GM21360 (cell line): Measurements from ENCODE around the gene MTCL1.

Experiments used
- ATAC-seq: cut with Tn5 transposase; IDR thresholded peaks from one replicate; pipeline ENCODE4 v1.9.1; 2021; ENCODE audit warnings: mild to moderate bottlenecking, moderate library complexity; ENCODE audit not compliant: unreplicated experiment

Gene MTCL1

DNA sequence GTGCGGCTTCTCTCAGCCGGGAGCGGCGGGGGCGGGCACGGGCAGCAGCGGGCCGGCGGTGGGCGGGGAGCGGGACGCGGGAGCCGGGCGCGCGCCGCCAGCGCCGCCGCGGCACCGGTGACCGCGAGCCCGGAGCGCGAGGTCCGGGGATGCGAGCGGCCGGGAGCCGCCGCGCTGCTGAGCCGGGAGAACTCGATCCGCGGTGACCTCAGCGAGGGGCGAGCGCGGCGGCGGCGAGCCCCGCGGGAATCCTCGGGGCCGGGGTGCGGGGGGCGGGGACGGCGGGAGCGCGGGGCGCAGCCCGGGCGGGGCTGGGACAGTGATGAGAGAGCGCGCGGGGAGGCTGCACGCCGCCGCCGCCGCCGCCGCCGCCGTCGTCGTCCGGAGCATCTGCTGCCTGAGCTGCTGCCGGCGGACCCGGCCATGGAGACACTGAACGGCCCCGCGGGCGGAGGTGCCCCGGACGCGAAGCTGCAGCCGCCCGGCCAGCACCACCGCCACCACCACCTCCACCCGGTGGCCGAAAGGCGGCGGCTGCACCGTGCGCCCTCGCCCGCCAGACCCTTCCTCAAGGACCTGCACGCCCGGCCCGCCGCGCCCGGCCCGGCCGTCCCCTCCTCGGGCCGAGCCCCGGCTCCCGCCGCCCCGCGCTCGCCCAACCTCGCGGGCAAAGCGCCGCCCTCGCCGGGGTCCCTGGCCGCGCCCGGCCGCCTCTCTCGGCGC, at the start of gene MTCL1:
Gene MTCL1 (plus strand): TSS at position 319 of the 723 bp plus-strand sequence. CDS start 105 bp downstream, at position 424.
- ATAC-seq = peak; percentile 36

DNA sequence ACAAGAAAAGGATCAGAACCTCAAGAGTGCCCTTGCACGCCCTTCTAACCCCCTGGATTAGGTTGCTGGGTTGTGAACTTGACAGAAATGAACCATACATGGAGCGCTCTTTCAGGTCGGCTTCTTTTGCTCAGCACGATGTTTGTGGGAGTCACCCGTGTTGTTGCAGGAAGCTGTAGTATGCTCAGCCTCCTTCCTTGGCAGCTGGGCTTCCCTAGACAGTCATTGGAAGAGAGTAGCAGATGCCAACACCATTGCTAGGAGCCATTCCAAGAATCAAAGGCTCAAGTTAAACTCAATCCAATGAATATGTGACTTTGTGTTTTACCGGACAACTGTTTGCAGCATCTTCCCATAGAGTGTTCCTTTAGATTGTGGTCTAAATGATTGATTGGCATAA, 49.1 kb upstream of the MTCL1 start:
- no peak for ATAC-seq

DNA sequence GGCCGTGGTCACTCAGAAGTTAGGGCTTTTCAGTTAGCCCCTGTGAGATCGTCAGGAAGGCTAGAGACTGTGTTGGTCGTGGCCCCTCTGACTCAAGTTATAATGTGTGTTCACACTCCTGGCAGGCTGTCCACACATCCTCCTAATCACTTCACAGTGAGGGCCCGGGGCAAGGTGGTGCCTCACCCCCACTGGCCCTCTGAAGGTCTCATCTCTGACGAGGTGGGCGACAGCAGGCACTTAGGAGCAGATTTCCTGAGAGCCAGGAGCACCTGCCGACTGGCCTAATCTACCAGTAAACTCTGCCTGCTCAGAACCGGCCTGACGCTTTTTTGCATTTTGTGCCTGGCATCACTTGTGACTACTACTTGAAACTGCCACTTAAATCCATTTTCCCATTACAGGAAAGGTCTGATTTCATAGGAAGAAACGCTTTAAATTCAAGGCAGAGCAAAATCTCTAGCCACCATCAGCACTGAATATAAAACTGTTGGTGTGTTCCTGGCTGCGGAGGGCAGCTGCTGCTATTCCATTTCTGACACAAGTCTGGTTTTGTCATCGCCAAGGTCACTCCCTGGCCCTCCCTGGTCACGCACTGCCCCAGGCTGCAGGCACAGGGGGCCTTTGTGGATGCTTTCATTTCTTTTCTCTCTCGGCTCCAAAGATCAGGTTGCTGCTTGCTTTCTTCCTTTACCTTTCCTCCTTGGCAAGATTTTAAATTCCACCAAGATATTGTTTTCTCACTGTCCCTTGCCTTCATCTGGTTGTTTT, 48.1 kb upstream of the MTCL1 start:
- no peak for ATAC-seq

DNA sequence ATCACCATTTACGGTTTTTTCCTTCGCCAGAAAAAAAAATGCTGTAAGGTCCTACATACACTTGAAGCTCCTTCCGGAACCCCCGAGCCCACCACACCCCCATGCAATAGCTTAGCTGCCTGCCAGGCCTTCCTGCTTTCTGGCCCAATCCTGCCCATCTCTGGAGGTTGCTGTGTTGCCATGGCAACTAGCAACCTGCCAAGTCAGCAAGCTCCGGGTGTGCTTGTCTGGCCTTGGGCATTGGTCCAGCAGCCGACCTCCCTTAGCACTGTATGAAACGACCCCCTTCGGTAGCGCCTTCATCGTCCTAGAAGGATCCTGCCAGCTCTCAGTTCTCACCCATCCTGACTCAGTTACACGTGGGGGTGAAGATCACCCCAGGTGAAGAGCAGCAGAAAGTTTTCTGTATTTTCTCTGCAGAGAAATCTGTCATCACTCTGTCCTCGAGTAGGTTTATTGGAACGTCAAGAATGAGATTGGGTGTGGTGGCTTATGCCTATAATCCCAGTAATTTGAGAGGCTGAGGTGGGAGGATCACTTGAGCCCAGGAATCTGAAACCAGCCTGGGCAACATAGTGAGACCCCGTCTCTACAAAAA, 47.4 kb upstream of the MTCL1 start:
- ATAC-seq = no peak

DNA sequence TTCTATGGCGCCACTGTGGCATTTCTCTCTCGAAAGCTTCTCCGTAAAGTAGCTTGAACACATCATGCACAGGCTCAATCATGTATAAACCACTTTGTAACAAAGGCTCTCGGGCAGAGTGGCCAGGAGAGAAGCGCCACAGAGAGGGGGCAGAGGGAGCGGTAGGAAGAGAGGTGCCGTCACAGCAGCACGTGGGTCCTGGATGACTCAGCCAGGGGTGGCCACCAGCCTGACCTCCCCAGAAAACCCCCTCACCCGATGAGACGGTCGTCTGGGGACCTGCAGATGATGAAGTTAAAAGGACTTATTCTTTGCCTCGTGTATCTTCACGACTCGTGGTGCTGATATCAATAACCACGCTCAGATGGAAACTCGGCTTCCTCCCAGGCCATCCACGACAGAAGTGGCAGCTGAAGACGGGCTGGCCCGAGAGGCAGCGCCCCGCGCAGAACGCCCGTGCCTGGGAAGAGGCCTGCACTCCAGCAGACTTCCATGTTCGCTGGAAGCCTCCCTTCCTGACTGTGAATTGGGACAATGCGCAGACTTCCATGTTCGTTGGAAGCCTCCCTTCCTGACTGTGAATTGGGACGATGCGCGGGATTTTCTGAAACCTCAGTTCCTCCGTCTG, 46.4 kb upstream of the MTCL1 start:
- ATAC-seq = no peak

DNA sequence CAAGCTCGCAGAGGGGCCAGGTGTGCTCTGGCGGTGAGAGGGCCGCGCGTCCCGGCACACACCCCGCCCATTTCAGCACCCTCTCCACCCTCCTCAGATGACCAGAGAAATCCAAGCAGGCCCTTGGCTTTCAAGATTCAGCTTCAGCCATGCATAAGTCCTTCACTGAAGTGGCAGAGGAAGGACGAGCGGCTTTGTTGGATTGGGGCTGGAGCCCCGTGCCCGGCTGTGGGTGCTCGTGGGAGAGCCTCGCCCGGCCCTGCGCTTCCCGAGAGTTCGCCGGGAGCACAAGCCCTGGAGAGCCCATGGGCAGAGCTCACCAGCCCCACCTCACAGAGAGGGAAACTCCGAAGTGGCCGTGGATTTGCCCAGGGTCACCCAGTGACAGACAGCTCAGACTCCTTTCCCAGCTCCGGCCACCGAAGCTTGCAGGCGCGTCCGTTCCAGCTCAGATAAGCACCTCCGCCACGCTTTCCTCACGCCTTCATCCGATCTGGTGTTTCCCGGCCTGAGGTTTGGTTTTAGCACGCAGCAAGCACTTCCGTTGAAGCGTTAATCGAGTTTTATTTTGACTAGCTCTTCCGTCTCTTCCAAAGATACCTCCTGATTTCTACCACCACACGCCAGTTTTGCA, 45.6 kb upstream of the MTCL1 start:
- ATAC-seq = no peak

DNA sequence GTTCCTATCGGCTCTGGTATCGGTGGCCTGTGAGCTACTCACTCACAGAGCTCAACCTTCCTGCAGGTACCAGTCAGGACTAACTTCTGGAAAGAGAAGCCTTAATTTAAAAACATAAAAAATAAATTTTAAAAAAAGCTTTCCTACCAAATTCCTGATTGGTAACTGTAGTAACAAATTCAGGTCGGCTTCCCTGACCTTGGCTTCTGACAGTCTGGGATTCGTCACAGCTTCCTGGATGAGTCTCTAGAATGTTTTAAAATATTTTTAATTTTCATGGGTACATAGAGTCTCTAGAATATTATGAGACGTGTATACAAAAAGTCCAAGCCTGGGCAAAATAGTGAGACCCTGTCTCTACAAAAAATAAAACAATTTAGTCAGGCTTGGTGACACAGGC, 45.0 kb upstream of the MTCL1 start:
- ATAC-seq = no peak

DNA sequence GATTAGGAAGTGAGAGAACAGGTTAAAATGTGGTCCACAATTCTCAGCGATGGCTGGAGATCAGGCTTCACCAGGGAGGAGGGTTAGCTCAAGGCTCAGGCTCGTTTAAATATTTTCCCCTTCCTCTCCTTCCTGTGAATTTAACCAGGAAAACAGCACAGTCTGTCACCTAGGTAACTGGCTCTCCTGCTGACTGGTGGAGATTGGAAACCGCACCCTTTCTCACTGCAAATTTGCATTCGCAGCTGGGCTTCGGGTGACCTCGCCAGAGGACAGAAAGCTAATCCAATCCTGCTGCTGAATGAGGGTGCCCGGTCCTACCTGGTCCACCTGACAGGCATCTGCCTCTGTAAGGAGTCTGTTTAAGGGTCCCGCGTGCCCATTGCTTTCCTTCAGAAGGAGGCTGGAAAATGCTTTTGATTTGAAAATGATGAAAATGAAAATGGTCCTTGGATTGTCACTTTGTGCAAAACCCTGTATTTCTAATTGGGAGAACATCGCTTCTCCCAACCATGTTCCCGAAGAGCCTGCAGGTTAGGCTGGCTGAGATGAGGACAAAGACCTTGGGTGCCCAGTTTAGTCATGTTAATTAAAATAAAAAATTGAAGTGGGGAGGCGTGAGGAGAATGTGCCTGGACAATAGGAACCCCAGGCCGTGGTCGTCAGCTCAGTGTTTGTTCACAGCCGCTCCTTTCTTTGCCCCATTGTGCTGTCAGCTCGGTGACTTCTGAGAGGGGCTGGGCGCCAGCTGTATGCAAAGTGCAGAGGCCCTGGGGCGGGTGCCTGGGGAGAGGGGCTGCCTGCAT, 43.4 kb upstream of the MTCL1 start:
- no peak for ATAC-seq

DNA sequence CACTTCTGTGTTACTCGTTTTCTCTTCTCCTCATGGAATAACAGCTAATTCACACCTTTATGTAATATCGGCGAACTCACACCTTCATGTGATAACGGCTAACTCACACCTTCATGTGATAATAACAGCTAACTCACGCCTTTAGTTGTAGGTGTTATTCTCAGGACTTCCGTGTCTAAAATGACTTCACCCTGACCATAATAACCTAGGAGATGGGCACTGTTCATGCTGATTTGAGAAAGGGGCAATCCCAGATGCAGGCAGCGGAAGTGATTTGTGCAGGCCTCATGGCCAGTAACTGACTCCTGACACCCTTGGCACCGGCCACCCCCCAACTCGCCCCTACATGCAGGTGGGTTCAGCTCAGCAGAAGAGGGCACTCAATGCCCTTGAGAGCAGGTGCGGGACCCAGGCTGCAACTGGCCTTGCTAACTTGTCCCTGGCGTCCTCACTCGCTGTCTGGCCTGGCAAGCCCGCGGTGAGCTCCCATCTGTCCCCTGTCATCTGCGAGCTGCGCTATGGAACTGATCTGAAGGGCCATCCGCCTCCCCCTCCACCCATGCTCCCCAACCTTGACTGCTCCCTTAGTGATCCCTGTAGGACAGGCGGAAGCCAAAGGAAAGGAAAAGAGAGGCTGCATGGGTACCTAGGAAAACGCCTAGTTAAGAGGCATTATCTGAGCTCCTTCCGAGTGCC, 42.6 kb upstream of the MTCL1 start:
- ATAC-seq = no peak

DNA sequence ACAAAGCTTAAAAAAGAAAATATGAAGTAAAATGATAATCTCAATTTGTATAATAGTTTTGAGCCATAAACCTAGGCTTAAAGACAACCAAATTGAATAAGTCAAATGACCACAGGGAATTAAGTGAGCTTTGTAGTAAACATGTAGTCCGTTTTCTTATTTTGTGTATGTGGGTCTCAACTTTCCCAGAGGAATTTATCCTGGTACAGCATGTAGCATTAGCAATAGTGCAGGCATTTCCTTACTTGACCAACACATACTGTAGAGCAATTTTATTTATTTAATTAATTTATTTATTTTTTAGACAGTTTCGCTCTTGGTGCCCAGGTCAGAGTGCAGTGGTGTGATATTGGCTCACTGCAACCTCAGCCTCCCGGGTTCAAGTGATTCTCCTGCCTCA, 37.5 kb upstream of the MTCL1 start:
- ATAC-seq = no peak

DNA sequence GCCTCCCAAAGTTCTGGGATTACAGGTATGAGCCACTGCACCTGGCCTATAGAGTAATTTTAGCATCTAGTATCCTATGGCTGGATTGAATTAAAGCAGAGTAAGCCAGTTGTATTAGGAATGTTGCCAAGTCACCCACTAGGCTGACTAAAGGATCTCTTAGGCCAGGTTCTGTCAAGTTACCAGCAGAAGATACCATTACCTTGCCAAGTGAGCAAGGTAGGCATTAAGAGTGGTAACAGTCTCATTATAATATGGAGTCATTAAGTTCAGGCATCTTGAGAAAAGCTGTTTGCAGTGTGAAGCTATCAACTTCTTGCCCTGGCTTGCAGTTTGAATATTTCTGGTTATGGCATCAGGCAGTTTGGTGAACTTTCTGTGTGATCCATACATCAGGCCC, 37.0 kb upstream of the MTCL1 start:
- no peak for ATAC-seq

DNA sequence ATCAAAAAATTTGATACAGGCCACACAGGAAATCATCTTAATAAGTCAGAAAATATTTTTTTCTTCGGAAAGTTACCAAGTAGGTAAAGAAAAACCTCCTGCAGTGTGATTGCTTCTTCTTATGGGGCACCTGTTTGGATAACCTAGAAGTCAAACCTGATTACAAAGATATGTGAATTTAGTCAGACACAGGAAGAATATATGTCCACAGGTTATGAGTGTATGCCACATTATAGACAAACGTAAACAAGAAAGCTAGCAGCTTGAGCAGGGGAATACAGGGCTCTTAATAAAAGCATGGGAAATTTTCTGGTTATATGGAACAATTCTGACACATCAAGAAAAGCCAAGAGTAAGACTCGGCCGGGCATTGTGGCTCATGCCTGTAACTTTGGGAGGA, 35.8 kb upstream of the MTCL1 start:
- ATAC-seq = no peak

DNA sequence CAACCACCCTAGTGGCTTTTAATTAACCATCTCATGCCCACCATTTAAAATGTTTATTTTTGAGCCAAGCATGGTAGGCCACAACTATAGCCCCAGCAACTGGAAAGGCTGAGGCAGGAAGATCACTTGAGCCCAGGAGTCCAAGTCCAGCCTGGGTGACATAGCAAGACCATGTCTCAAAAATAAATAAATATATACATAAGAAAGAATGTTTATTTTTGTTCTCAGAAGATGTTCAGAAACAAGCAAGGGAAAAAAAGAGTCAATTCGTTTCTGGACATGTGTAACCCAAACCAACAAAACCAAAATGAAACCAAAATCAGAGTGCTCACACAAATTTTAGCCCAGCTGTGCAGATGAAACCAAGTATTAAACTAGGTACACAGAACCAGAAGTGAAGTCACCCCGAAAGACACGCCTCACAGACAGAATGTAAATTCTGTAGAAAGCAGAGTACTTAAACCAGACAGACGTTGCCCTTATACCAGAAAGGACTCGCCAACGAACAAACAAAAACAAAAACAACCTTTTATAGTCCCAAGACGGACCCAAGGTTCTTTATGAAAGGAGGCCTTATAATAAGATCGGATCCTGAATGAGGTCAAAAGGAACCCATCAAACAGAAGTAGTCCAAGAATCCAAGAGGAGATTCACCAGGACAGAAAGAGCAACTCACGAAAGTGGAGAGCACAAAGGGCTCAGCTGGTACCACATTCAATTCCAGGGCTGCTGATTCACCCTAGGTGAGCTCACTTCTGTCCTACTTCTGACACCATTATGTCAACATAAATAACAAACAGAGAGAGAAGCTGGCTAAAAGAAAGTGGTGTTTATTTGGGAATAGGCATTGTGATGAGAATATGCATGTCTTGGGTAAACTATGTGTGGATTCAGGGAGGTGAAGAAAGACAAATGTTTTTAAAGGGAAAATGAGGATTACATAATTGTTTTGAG, 31.8 kb upstream of the MTCL1 start:
- ATAC-seq = peak; percentile 68

DNA sequence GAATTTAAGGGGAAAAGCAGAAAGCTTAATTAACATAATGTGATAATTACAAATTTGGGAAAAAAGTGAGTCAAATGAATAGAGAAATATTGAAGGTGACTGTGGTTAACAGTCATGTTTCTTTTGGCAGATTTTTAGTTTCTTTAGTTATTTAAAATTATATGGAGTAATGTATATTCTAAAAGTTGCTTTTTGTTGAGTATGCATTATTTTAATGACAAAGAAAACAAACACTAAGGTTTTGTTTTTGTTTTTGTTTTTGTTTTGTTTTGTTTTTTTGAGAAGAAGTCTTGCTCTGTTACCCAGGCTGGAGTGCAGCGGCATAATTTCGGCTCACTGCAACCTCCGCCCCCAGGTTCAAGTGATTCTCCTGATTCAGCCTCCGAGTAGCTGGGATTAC, 30.3 kb upstream of the MTCL1 start:
- ATAC-seq = no peak

DNA sequence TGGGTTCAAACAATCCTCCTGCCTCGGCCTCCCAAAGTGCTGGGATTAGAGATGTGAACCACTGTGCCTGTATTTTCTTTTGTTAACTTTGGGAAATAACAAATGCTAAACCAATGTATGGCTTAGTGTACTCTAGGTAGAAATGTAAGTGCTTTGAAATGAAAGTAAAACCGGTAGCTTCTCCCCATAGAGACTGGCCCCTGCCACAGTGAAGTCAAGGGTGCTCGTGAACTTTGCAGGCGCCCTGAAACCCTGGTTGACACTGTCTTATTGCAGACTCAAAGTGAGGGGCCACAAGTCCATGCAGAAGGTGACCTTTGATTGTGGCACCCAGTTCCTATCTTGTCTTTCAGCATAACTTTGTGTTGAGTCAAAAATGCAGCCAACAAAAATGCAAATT, 24.2 kb upstream of the MTCL1 start:
- ATAC-seq = no peak

DNA sequence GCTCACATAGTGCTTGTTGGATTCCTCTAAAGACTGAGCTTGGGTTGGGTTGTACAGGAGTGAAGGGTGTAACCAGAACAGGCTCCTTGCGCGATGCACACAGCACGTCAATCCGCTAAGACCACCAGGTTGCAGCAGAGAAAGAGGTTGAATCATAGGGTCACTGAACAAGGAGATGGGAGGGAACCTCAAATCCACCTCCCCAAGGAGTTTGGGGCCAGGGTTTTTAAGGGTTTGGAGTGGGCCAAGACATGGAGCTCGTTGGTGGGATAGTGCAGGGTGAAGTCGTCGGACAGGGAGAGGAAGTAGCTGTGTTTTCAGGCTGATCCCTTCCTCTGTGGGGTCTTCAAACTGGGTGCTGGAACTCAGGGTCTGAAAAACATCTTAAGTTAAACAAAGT, 20.8 kb upstream of the MTCL1 start:
- no peak for ATAC-seq

DNA sequence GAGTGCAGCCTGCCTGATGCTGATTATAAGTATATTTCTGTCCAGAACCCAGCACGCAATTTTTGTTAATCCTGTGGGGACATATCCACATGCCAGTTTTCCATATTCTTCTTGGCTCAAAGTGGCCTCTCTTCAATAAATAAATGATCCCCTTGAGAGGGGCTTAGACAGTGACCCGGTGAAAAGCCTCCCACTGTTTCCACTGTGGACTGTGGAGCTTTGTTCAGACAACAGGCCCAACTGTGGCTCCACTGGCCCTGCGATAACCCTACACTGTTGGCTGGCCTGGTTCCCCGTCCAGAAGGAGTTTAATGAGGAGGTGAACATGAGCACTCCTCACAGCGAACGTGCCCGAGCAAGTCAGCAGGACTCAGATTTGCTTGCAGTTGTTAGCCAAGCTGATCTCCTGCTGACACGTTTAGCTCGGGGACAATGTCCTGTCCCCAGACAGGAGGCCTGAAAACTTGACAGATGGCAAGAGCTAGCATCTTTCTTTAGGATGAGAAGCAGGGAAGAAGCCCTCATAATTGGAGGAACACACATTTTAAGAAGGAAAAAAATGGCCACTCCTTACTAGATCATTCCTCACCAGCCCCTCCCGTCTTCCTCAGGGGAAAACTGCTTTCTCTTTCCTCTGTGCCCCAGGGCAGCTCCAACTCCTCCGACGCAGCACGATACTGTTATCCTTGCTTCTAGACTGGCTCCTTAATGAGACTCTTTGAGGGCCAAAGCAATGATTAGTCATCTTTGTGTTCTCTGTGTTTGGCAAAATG, 20.0 kb upstream of the MTCL1 start:
- ATAC-seq = no peak

DNA sequence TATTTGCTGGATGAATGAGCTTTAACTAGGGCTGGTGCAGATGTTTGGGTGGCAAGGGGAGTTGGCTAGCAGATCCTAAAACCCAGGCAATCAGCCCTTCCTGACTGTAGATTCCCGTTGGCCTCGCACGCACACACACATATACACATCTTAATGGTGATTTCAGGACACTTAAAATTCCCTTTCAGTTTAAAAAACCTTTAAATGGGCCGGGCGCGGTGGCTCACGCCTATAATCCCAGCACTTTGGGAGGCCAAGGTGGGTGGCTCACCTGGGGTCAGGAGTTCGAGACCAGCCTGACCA, 19.5 kb upstream of the MTCL1 start:
- no peak for ATAC-seq
